NCI-H1694 (cell line): ENCODE measurements around the gene AP1M1.
A peak's percentile ranks its signal among the peaks of the same experiment; 100 is the strongest.
"Not testable (repeated sequence)": the region's sequence is repeated elsewhere in the genome, so short reads cannot be mapped to it uniquely, and the experiment has no call there.

Experiments
- DNase-seq: peaks from one replicate; lab custom pipeline; 2025; lab: John Stamatoyannopoulos, UW

Gene AP1M1

DNA sequence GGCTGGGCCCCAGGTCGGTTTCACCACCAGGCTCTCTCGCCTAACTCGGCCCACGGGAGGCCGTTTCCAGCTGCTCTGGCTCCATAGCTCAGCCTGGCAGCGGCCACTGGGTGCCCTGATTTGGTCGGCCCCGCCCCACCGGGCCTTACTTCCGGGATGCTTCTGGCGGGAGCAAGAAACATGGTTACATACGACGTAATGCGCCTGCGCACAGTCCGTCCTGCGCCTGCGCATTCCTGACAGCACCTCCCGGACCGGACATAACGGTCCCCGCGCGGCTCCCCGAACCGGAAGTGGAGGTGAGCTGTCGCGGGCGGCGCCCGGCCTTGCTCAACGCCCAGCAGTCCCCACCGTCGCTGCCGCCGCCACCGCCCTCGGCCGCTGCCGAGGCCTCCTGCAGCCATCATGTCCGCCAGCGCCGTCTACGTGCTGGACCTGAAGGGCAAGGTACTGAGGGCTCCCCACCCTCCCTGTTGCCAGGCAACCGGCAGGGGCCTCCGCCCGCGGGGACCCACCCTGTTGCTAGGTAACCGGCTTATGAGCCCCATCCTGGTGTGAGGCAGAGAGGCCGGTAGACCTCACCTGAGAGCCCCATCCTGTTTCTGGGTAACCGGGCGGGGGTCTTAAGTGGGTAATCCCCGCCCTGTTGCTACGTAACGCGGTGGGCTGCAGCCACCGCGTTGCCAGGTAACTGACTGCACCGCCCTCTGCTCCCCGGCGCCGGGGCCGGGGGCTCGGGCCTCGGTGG lies at the start of gene AP1M1:
TSS of gene AP1M1 (plus strand) at position 290 of the 748 bp plus-strand sequence. CDS start at position 406, 116 bp downstream.
- DNase-seq = peak; percentile 94

DNA sequence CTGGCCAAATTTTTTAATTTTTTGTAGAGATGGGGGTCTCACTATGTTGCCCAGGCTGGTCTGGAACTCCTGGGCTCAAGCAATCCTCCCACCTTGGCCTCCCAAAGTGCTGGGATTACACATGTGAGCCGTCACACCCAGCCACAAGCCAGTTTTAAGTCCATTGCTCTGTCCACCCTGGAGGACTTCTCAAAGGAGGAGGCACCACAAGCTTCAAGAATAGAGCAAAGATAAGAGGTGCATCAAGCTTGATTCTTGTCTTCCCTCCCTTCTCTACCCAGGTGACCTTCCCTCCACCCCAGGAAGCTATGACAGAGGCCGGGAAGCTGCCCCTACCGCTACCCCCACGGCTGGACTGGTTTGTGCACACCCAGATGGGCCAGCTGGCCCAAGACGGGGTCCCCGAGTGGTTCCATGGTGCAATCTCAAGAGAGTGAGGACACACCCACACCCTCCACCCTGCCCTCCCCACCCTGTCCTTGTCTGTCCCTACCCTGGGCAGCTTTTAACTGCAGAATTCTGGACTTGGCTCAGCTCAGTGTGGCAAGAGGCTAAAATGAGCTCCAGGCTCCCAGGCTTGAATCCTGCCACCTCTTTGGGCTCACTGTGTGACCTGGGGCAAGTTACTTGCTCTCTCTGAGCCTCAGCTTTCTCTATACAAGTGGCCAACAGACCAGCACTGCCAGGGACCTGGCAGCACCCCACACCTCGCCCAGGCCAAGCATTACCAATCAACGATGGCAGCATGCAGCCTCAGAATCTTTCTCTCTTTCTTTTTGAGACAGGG lies 49.1 kb upstream of the AP1M1 start:
- no peak for DNase-seq

DNA sequence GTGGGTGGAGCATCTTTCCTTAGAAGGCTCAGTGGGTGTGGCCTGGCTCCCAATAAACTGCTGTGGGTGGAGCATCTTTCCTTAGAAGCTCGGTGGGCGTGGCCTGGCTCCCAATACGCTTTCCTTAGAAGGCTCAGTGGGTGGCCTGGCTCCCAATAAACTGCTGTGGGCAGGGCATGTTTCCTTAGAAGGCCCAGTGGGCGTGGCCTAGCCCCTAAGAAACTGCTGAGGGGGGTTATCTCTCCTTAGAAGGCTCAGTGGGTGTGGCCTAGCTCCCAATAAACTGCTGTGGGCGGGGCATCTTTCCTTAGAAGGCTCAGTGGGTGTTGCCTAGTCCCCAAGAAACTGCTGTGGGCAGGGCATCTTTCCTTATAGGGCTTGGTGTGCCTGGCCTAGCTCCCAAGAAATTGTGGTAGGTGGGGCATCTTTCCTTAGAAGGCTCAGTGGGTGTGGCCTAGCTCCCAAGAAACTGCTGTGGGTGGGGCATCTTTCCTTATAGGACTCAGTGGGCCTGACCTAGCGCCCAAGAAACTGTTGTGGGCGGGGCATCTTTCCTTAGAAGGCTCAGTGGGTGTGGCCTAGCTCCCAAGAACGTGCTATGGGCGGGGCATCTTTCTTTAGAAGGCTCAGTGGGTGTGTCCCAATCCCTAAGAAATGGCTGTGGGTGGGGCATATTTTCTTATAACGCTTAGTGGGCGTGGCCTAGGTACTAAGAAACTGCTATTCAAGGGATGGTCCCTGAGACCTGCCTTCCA lies 44.0 kb upstream of the AP1M1 start:
- no peak for DNase-seq

DNA sequence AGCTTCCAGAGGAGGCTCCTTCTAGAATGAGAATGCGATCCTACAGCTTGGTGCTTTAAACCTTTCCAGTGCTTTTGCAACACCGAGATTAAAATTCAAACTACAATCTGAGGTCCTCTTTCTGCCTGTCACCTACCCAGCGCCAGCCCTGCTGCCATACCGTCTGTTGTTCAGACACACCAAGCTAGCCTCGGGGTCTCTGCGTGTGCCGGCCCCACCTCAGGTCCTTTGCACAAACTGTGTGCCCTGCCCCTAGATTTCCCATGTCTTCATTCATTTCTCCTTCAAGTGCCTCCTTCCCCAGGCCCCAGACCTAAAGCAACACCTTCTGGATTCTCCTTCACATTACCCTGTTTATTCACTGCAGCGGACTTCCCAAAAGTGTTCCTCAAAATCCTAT lies 43.2 kb upstream of the AP1M1 start:
- DNase-seq = no peak

DNA sequence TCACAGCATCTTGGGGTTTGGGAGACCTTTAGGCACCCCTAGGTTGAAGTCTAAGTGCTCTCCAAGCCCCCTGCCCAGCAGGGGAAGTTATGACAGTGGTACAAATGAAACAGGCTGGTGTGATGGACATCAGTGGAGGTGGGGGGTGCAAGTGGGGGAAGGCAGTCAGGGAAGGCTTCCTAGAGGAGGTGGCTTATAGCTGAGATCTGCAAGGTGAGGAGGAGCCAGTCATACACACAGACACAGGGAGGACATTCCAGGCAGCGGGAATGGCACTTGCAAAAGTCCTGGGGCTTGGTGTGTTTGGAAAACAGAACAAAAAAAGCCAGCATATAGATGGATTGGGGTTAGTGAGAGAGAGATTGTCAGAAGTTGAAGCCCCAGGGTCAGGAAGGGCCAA lies 42.6 kb upstream of the AP1M1 start:
- no peak for DNase-seq

DNA sequence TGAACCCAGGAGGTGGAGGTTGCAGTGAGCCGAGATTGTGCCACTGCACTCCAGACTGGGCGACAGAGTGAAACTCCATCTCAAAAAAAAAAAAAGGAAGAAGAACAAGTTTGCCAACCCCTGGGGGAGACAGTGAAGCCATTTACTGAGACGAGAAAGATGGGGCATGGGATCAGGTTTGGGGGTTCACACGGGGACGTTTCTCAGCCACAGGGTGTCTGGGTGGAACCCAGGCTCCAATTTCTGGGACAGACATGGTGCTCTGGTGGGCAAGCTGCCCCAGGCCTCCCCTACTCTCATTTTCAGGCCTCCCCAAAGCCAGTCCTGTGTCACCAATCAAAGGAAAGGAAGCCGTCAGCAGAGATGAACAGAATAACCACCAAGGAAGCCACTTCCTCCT lies 40.8 kb upstream of the AP1M1 start:
- DNase-seq = no peak

DNA sequence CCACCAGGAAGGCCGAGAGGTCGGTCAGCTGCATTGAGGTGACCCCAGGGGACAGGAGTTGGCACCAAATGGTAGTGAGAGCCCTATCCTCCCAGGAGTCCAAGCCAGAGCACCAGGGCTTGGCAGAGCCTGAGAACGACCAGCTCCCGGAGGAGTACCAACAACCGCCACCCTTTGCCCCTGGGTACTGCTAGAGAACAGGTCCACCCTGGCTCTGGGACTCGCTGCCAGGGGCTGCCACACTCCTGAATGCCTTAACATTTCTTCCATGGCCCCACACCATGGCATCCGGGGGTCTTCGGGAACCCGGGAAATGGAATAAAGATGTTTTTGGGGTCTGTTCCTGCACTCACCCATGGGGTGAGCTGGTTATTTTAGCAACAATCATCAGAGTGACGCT lies 40.1 kb upstream of the AP1M1 start:
- no peak for DNase-seq

DNA sequence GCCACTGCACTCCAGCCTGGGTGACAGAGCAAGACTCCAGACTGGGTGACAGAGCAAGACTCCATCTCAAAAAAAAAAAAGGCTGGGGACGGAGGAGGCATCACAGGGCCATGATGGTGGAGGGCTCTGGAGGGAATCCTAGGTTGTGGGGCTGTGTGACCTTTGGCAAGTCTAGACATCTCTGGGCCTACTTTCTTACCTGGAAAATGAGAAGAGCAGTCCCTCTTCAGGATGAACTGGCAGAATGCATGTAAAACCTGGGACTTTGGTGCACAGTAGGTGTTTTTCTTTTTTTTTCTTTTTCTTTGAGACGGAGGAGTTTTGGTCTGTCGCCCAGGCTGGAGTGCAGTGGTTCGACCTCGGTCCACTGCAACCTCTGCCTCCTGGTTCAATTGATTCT lies 38.1 kb upstream of the AP1M1 start:
- DNase-seq = no peak

DNA sequence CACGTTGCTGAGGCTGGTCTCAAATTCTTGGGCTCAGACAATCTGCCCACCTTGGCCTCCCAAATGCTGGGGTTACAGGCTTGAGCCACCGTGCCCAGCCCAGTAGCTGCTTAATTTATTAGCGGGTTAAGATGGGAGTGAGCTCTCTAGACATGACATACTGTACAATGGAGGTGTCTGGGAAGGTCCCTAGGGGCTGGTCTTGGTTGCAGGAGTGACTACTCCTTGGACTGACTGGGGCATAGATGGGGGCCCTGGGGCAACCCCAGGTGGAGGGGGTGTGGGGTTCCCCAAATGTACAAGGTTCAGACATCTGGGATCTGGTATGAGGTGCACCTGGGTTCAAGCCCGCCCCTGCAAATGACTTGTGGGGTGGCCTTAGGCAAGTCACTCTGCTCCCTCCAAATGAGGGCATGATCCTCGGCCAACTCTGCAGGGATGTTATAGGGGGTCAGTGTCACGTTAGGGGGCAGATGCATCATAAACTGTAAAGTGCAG lies 37.2 kb upstream of the AP1M1 start:
- DNase-seq = no peak

DNA sequence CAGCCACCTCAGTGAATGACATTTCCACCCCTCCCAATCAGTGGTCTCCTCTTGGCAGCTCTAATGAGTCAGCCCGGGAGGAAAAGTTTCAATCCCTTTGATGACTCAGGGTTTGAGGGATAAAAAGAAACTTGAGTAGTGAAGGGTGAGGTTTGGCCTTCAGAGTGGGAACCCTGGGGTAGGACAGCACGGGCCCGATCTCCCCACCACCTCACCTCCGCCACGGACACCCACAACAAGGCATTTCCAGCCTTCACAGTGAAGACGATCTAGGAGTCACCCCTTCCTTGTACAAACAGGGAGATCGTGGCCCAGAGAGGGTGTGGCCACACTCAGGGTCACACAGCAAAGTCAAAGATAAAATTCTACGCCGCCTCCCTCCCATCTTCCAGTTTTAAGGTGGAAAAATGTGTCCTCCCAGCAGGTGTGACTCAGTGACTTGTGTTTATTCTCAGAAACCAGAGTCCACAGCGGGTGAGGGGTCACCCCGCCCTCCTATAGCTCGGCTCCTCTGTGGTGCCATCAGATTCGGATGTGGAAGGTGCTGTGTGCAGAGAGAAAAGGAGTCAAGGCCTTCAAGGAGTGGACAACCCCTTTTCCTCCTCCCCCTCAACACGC lies 36.7 kb upstream of the AP1M1 start:
- no peak for DNase-seq

DNA sequence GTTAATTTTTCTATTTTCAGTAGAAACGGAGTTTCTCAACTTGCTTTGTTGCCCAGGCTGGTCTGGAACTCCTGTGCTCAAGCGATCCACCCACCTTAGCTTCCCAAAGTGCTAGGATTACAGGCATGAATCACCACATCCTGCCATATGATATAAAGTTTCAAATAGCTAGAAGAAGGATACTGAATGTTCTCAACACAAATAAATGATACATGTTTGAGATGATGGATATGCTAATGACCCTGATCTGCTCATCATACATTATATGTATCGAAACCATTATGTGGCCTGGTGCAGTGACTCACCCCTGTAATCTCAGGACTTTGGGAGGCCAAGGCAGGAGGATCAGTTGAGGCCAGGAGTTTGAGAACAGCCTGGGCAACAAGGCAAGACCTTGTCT lies 35.9 kb upstream of the AP1M1 start:
- no peak for DNase-seq

DNA sequence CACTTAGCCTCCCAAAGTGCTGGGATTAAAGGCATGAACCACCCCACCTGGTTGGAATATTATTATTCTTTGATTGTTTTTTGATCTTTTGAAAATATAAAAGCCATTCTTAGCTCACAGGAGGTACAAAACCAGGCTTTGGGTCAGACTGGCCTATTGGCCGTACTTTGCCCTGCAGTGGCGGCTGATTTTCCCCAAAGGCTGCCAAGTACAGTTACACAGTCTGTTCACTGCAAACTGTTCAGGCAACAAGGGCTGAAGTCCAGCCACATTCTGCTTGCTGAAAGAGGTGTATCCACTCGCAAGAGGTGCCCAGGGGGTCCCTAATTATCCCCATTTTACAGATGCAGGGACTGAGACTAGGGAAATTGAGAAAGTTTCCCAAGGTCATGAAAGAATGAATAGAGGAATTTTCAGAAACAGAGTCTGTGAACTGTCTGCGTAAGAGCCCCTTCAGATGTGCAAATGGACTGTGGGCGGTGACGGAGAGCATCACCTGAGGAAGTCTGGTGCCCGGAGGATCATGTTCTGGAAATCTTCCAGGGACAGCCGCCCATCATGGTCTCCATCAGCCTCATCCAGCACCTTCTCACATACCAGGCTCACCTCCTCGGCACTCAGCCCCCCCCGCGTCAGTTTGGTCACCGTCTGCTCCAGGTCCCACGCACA lies 33.4 kb upstream of the AP1M1 start:
- DNase-seq = no peak

DNA sequence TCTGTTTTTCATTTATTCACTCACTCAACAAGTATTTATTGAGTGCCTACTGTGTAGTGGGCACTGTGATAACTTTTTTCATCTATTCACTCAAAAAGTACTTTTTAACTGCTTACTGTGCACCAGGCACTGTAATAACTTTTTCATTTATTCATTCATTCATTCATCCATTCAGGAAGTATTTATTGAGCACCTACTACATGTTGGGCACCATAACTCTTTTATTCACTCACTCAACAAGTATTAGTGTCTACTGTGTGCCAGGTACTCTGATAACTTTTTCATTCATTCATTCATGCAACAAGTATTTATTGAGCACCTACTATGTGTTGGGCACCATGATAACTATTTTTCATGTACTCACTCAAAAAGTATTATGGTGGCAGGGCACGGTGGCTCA lies 31.3 kb upstream of the AP1M1 start:
- DNase-seq = no peak

DNA sequence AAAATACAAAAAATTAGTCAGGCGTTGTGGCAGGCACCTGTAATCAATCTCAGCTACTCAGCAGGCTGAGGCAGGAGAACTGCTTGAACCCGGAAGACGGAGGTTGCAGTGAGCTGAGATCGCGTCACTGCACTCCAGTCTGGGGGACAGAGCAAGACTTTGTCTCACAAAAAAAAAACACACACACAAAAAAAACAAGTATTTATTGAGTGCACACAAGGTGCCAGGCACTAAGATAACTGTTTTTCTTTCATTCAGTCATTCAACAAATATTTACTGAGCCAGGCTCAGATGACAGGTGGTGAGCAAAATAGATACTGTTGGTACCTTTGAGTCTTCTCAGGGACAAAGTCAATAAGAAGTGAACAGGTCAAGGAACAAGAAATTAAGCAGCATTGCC lies 30.7 kb upstream of the AP1M1 start:
- DNase-seq = no peak

DNA sequence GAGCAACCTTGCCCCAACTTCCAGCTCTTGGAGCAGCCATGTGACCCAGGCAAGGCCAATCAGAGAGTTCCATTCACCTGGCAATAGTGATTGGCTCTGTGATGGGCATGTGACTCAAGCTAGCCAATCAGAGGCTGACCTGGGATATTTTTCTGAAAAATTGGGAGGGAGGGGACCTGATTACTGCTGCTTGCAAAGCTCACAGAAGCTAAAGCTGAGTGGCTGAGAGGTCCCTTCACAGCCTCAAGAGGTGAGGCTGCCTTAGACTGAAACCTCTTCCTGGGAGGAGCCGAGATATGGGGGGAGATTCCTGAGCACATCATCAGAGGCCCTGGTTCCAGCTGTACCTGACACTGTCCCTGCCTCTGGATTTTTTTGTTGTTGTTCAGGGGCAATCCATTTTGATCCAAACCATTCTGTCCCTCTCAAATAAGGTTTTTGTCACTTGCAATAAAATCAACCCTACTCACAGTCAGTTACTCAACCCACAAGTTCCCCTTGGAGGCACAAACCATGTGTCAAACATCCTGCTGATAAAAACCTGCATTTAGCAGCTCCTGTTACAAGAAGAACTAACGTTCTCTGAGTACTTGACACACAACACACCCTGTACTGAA lies 29.1 kb upstream of the AP1M1 start:
- no peak for DNase-seq

DNA sequence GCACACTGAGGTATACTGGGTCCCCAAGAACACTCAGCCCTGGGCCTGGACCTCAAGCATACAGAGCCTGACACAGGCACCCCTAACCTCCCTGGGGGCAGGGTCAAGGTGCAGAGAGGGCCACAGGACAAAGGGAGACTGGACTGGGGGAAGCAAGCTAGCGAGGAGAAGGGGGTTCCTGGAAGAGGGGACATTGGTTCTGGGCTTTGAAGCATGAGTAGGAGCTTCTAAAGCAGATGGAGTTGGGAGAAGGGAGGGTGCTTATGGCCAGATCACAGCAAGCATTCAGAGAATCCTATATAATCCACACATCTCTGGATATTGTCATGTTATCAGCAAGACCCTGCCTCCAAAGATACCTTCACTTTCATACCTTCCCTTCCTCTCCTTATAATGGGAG lies 27.6 kb upstream of the AP1M1 start:
- DNase-seq = no peak

DNA sequence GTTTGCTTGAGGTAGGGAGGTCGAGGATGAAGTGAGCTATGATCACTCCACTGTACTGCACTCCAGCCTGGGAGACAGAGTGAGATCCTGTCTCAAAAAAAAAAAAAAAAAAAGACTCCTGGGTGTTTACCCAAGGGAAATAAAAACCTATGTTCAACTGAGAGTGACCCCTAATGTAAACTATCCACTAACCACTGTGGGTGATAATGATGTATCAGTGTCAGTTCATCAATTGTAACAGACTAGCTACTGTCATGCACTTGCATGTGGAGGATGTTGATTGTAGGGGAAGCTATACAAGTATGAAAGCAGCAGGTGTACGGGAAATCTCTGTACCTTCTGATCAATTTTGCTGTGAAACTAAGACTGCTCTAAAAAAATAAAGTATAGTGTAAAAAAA lies 21.8 kb upstream of the AP1M1 start:
- DNase-seq = no peak

DNA sequence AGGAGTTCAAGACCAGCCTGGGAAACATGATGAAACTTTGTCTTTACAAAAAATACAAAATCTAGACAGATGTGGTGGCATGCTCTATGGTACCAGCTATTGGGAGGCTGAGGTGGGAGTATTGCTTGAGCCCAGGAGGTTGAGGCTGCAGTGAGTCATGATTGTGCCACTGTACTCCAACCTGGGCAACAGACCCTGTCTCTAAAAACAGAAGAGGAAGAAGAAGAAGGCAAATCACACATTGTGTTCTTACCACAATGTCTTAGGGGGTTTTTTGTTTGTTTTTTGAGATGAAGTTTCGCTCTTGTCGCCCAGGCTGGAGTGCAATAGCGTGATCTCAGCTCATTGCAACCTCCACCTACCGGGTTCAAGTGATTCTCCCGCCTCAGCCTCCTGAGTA lies 18.8 kb upstream of the AP1M1 start:
- not testable (repeated sequence) for DNase-seq

DNA sequence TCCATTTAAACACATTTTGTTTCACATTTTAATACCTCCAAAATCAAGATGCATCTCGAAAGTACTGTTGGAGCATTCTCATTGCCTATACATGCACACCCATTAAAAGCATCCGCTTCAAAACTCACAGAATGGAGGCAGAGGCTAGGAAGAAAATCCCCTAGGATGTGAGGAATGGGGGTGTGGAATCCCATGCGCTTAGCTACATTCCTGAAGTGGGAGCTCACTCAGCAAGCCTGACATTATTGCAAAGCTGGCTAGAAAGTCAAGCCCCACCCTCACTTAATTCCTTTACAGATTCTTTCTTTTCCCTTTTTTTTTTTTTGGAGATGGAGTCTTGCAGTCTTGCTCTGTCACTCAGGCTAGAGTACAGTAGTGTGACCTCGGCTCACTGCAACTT lies 17.1 kb upstream of the AP1M1 start:
- no peak for DNase-seq

DNA sequence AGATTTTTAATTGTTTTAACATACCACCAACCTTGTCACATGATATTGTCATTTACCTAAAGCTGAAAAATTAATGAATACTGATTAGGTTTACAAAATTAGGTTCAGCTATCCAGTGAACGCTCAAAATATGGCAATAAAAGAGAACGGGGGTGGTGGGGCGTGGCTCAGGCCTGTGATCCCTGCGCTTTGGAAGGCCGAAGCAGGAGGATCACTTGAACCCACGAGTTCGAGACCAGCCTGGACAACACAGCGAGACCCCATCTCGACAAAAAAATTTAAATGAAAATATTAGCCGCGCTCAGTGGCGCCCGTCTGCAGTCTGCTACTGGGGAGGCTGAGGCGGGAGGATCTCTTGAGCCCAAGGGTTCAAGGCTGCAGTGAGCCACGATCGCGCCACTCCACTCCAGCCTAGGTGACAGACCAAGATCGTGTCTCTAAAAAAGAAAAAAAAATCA lies 13.0 kb upstream of the AP1M1 start:
- no peak for DNase-seq

DNA sequence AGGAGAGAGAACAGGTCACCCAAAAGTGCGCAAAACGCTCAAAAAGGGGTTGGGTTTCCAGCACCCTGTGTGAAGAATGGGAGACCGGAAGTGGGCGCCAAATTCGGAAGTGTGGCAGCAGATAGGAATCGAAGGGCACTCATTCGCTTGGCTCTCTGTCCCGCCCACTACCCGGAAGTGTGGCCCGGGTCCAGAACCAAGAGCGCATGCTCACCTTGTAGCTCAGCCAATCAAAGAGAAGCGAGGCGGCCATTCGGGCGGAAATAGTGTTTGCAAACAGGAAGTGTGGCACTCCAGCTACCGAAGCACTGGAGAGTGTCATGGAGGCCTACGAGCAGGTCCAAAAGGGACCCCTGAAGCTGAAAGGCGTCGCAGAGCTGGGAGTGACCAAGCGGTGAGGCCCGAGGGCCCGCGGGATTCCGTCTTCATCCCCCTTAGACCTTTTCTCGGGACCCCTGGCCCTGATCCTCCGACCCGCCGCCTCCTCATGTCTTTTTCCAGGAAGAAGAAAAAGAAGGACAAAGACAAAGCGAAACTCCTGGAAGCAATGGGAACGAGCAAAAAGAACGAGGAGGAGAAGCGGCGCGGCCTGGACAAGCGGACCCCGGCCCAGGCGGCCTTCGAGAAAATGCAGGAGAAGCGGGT lies 12.5 kb upstream of the AP1M1 start, which contains the start of gene FAM32A:
TSS of gene FAM32A (plus strand) at position 288 of the 645 bp plus-strand sequence. CDS start at position 321, 33 bp downstream.
- peak; percentile 97 for DNase-seq
